Left ventricle myocardium inferior (tissue), 1 donor: ENCODE results near the gene CAB39L. TPM values are rescaled to one million over a fixed set of nuclear protein-coding genes. Genes with fewer than 3 reads are reported as not detected.

Experiments
- DNase-seq: peaks from one replicate; pipeline ENCODE4 v3.0.0-alpha.2; 2020
- H3K27ac ChIP-seq: fragments of 200-600 bp; replicated peaks from 2 replicates; pipeline ENCODE4 v1.8.0; 2021
- H3K27me3 ChIP-seq: fragments of 200-600 bp; 2 replicates; pipeline ENCODE4 v1.8.0; 2021; ENCODE audit warnings: low read depth
- H3K36me3 ChIP-seq: fragments of 200-600 bp; 2 replicates; pipeline ENCODE4 v1.8.0; 2021
- H3K4me1 ChIP-seq: fragments of 200-600 bp; 2 replicates; pipeline ENCODE4 v1.8.0; 2021
- H3K4me3 ChIP-seq: fragments of 200-600 bp; 2 replicates; pipeline ENCODE4 v1.8.0; 2021; ENCODE audit warnings: mild to moderate bottlenecking, moderate library complexity
- H3K9me3 ChIP-seq: fragments of 200-600 bp; replicated peaks from 2 replicates; pipeline ENCODE4 v1.8.0; 2021
- CTCF ChIP-seq: fragments of 200-600 bp; IDR thresholded peaks from 2 replicates; pipeline ENCODE4 v1.8.0; 2021; ENCODE audit warnings: antibody characterized with exemption, mild to moderate bottlenecking, borderline replicate concordance
- intact Hi-C: fragments of 100-400 bp; cut with micrococcal nuclease; formaldehyde crosslinking; loops from one replicate; pipeline ENCODE4 v1.11.0; 2022
- total RNA-seq: library from RNA; stranded (reverse); fragmentation: NEBNext Ultra II Directional; extraction: Animal tissue kit (Norgen Biotek cat#: 25700); gene quantifications from one replicate; pipeline ENCODE4 v1.2.1, GENCODE V29; 2021
- donor health status: DM: no; HTN: yes; CAD: no; lungs with severe emphysema.

CAB39L gene
- total RNA-seq, 1 donor from 2014 or later: 23.4 TPM

DNA sequence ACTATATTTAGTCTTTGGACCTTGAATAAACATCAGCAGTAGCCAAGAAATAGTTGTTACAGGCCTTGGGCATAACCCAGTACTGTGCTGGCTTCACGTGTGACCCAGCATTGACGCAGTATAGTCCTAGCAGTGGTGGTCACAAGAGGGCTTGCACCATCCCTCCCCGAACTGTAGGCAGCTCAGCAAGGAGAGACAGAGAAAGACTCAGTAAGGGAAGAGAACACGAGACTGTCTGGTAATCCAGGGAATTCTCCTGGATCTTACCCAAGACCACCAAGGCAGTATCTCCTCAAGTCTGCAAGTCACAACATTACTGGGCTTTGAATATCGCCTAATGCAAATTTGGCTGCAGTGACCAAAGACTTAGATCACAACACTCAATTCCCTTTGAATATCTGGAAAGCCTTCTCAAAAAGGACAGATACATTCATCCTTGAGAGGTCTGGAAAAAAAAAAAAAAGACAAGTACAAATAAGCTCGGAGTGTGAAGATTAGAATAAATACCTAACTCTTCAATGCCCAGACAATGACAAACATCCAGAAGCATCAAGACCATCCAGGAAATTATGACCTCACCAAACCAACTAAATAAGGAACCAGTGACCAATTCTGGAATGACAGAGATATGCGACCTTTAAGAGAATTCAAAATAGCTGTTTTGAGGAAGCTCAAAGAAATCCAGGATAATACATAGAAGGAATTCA, 39.7 kb downstream of the CAB39L start:
- H3K27ac ChIP-seq: no peak overlapping the region
- H3K36me3 ChIP-seq: peaks cover 16% of the 10 kb centered on the region
- H3K4me1 ChIP-seq: peaks cover 9% of the 10 kb centered on the region
- no peaks in the 10 kb centered on the region for H3K27me3 ChIP-seq
- no peak for DNase-seq
- no peak overlapping the region for H3K4me3 ChIP-seq
- intact Hi-C loops: no loop called here
- no peak for TF ChIP-seq CTCF
- peaks cover 25% of the 10 kb centered on the region for H3K9me3 ChIP-seq

DNA sequence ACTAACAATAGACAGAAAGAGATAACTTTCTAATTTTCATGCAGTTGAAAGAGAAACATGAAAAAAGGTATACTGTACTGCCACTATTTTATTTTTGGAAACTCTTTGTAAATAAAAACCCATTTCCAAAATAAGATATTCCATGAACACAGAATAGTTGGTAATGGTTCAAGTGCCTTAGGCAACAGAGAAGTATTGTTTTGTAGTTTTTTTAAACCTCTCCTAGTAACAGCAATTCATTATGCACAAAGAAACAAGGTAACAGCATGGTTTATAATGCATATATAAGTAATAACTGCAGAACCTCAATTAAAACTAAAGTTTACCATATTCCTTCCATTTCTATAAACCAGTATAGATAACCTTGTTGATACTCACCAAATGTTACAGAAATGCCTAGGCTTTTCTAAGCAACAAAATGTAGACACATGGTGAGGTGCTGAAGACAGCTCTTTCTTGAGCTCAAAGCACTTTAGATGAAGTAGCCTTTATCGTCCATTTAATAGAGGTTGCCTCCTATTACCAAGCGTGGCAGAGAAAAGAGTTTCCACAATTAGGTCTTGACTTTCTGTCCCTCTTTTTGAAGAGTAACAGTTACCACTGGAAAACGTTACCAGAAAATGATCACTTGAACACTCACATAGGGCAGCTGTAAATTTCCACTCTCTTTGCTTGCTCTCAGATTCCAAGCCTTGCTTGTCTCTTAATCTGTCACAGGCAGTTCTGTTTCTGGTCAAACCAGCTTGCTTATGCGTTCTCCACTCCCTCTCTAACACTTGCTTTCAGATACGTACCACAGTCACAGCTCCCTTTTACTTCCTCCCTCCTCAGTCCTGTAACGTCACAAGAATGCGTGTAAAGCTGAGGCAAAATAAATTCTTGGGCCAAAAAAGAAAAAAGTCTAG, 42.9 kb downstream of the CAB39L start:
- Histone ChIP-seq H3K27me3 (no peaks in the 10 kb centered on the region), H3K27ac (peak overlapping the region; percentile 84), H3K4me1 (peaks cover 9% of the 10 kb centered on the region), H3K36me3 (peaks cover 16% of the 10 kb centered on the region), H3K4me3 (peak overlapping the region; percentile 59), H3K9me3 (peaks cover 25% of the 10 kb centered on the region)
- no peak for DNase-seq
- intact Hi-C loops: no loop called here
- TF ChIP-seq CTCF: no peak

DNA sequence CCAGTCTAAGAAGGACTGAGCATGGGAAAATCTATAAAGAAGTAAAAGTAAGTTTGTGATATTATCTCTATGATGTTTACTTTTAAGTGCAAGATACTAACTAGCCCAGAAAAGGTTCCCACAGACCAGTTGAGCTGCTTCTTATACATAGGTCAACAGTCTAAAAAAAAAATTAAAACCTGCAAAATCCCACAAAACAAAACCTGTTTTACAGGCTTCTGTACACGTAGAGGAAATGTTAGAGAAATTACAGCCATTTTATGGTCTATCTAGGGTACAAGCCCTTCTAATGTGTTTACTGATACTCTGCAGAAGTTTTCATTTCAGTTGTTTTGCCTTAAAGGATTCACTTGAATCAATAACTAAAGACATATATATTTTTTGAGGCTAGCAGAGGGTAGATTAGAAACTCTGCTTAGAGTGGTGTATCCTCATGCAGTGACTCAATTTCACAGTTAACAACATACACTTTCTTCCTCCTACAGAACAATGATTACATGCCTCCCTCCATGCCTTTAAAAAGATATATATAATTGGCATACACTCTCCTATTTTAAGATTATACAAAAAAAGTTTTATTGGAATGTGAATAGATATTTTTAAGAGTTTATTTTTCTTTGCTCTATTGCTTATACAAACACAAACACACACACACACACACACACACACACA, 43.9 kb downstream of the CAB39L start:
- H3K4me3 ChIP-seq: peak overlapping the region; percentile 59
- DNase-seq: no peak
- H3K9me3 ChIP-seq: peaks cover 16% of the 10 kb centered on the region
- intact Hi-C loops: no loop called here
- no peaks in the 10 kb centered on the region for H3K27me3 ChIP-seq
- H3K27ac ChIP-seq: peak overlapping the region; percentile 84
- H3K36me3 ChIP-seq: peaks cover 14% of the 10 kb centered on the region
- peaks cover 9% of the 10 kb centered on the region for H3K4me1 ChIP-seq
- TF ChIP-seq CTCF: no peak

- no peak for DNase-seq
- Histone ChIP-seq H3K36me3 (no peaks in the 10 kb centered on the region), H3K4me3 (no peak overlapping the region), H3K27me3 (no peaks in the 10 kb centered on the region), H3K4me1 (peaks cover 9% of the 10 kb centered on the region), H3K27ac (peak overlapping the region; percentile 51), H3K9me3 (no peaks in the 10 kb centered on the region)
- no peak for TF ChIP-seq CTCF
- intact Hi-C loops: no loop called here
Measured at GRCh38 chr13:49395878-49396380, 47.9 kb downstream of the CAB39L start.

DNA sequence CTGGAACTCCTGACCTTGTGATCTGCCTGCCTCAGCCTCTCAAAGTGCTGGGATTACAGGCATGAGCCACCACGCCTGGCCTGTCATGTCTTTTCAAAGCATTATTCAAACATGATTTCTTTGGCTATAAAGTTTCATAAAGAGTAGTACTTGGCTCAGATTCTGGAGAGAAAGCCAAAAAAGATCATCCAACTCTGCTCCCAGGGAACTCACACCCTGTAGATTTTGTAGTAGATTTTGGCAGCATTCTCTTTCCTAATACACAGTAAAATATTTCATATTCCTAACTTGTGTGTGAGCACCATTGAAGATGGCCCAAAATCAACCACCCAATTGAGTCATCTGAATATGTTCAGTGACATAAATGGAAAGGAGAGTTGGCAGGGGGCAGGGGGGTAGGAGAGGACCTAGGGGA, 48.4 kb downstream of the CAB39L start:
- peak; percentile 21 for DNase-seq
- peak overlapping the region; percentile 51 for H3K27ac ChIP-seq
- intact Hi-C loops: no loop called here
- H3K4me1 ChIP-seq: peaks cover 6% of the 10 kb centered on the region
- no peak for TF ChIP-seq CTCF
- H3K36me3 ChIP-seq: no peaks in the 10 kb centered on the region
- H3K4me3 ChIP-seq: no peak overlapping the region
- H3K9me3 ChIP-seq: no peaks in the 10 kb centered on the region
- no peaks in the 10 kb centered on the region for H3K27me3 ChIP-seq
